K562 (cell line): ENCODE results near the gene SYNE1. TPM values are rescaled to one million over a fixed set of nuclear protein-coding genes. Genes with fewer than 3 reads are reported as not detected.

Experiments
- ATAC-seq: fragments of 200-7000 bp; cut with Tn5 transposase; 3 replicates; pipeline ENCODE4 v1.9.1; 2020; ENCODE audit warnings: moderate library complexity
- BruUV-seq: library from RNA; stranded (reverse); fragments of 400-500 nt; replicated peaks from 2 replicates; lab custom pipeline; 2021; lab: Mats Ljungman, UMichigan
- CTCF ChIA-PET: fragments of 300-600 bp; formaldehyde crosslinking; extraction: SDS; loops from one replicate; lab custom pipeline; 2021; ENCODE audit warnings: low intra/inter-chr PET ratio; lab: Yijun Ruan, JAX
- POLR2A ChIA-PET: fragments of 300-600, 350-650 bp; sonication (Branson Sonifier 250); formaldehyde crosslinking; extraction: SDS; loops from one replicate; lab custom pipeline; 2021; ENCODE audit warnings: antibody characterized with exemption, inconsistent platforms; lab: Yijun Ruan, JAX
- DNase-seq, 4 experiments: peaks; one replicate each; pipeline versions ENCODE4 v3.0.0 to v3.0.0-alpha.2; 2011 to 2018; ENCODE audit warnings: low spot score in 3 of 4, mixed read lengths in 3 of 4; ENCODE audit errors: extremely low read depth in 1 of 4
- FAIRE-seq: peaks from 2 replicates; lab custom pipeline; 2011; peaks lifted over from hg19 to GRCh38; lab: Jason Lieb, UNC
- H2AFZ ChIP-seq: 2 replicates; pipeline ENCODE4 v1.6.0; 2011; ENCODE audit warnings: low read depth, low read length, control low read depth, inconsistent platforms
- H3K27ac ChIP-seq: fragments of 200-600 bp; 3 replicates; pipeline ENCODE4 v1.8.0; 2011; ENCODE audit warnings: low read depth, mild to moderate bottlenecking, control low read depth, inconsistent platforms, low read length, moderate library complexity, mixed read lengths; ENCODE audit errors: extremely low read depth
- H3K27me3 ChIP-seq, 2 experiments: fragments of 300-600 bp in 1 of 2; 2 replicates in 1 of 2; 3 replicates in 1 of 2; pipeline versions ENCODE4 v1.6.0 to v1.8.0; 2011; ENCODE audit warnings: inconsistent platforms in 2 of 2, low read length in 2 of 2, mild to moderate bottlenecking in 1 of 2, mixed read lengths in 1 of 2, moderate library complexity in 1 of 2; ENCODE audit not compliant: control insufficient read depth in 2 of 2, insufficient read depth in 2 of 2
- H3K36me3 ChIP-seq: fragments of 300-600 bp; 3 replicates; pipeline ENCODE4 v1.8.0; 2011; ENCODE audit warnings: mild to moderate bottlenecking, low read length, inconsistent platforms; ENCODE audit not compliant: control insufficient read depth, insufficient read depth
- H3K4me1 ChIP-seq, 2 experiments: fragments of 200-600 bp in 1 of 2; replicated peaks in 1 of 2; 2 replicates in 1 of 2; 3 replicates in 1 of 2; pipeline versions ENCODE4 v1.5.1 to v1.8.0; 2011; ENCODE audit warnings: inconsistent platforms in 2 of 2, low read length in 2 of 2, mild to moderate bottlenecking in 1 of 2, mixed read lengths in 1 of 2, moderate library complexity in 1 of 2; ENCODE audit not compliant: control insufficient read depth in 2 of 2, insufficient read depth in 2 of 2
- H3K4me2 ChIP-seq: 2 replicates; pipeline ENCODE4 v1.6.1; 2011; ENCODE audit warnings: low read length, control low read depth, inconsistent platforms, mixed read lengths; ENCODE audit not compliant: insufficient read depth
- H3K4me3 ChIP-seq: fragments of 200-600 bp; sonication (generic), shearing (Covaris generic); 2 replicates; pipeline ENCODE4 v1.5.1; 2016; ENCODE audit warnings: control low read depth, inconsistent platforms
- H3K79me2 ChIP-seq: fragments of 200-600 bp; 3 replicates; pipeline ENCODE4 v1.8.0; 2011; ENCODE audit warnings: low read length, inconsistent platforms; ENCODE audit not compliant: control insufficient read depth, insufficient read depth
- H3K9ac ChIP-seq, 2 experiments: 2 replicates each; pipeline versions ENCODE4 v1.6.0 to v1.6.1; 2011; ENCODE audit warnings: low read depth in 2 of 2, low read length in 2 of 2, control low read depth in 1 of 2, inconsistent platforms in 1 of 2, mild to moderate bottlenecking in 1 of 2, mixed read lengths in 1 of 2; ENCODE audit not compliant: insufficient read depth in 1 of 2
- H3K9me1 ChIP-seq: one replicate; pipeline ENCODE4 v1.6.0; 2011; ENCODE audit warnings: inconsistent platforms, mild to moderate bottlenecking, low read length, moderate library complexity; ENCODE audit not compliant: control insufficient read depth, insufficient read depth
- H3K9me3 ChIP-seq: replicated peaks from 2 replicates; pipeline ENCODE4 v1.5.1; 2011; ENCODE audit warnings: low read depth, low read length, inconsistent platforms; ENCODE audit not compliant: control insufficient read depth, insufficient read depth
- H4K20me1 ChIP-seq: replicated peaks from 2 replicates; pipeline ENCODE4 v1.6.1; 2011; ENCODE audit warnings: low read length, inconsistent platforms, mixed read lengths; ENCODE audit not compliant: control insufficient read depth, insufficient read depth
- CBX2 ChIP-seq: fragments of 200-600 bp; sonication (generic); IDR thresholded peaks from one replicate; pipeline ENCODE4 v1.6.1; 2012; ENCODE audit warnings: mild to moderate bottlenecking, low read length, inconsistent platforms; ENCODE audit not compliant: insufficient read depth, poor library complexity, severe bottlenecking
- FOXJ3 ChIP-seq: sonication (generic); formaldehyde crosslinking; IDR thresholded peaks from 2 replicates; pipeline ENCODE4 v1.4.0; 2020; ENCODE audit warnings: mild to moderate bottlenecking, missing genetic modification reagents
- HDAC2 ChIP-seq: fragments of 450-650 bp; IDR thresholded peaks from 2 replicates; pipeline ENCODE4 v1.6.1; 2016; ENCODE audit warnings: mild to moderate bottlenecking
- LARP7 ChIP-seq: fragments of 450-650 bp; IDR thresholded peaks from 2 replicates; pipeline ENCODE4 v1.6.1; 2016
- MEIS2 ChIP-seq: fragments of 450-650 bp; IDR thresholded peaks from 2 replicates; pipeline ENCODE4 v1.6.1; 2014; ENCODE audit warnings: mild to moderate bottlenecking; ENCODE audit not compliant: partially characterized antibody
- NCOA6 ChIP-seq: fragments of 450-650 bp; IDR thresholded peaks from 2 replicates; pipeline ENCODE4 v1.6.1; 2017; ENCODE audit warnings: mild to moderate bottlenecking
- NR3C1 ChIP-seq: sonication (generic); formaldehyde crosslinking; IDR thresholded peaks from 2 replicates; pipeline ENCODE4 v1.8.1; 2022; ENCODE audit warnings: missing genetic modification reagents
- PHF21A ChIP-seq: fragments of 450-650 bp; IDR thresholded peaks from 2 replicates; pipeline ENCODE4 v1.6.1; 2017; ENCODE audit warnings: low read depth, borderline replicate concordance
- RB1 ChIP-seq: fragments of 450-650 bp; IDR thresholded peaks from 2 replicates; pipeline ENCODE4 v1.6.1; 2017; ENCODE audit warnings: low read depth, mild to moderate bottlenecking
- SNIP1 ChIP-seq: fragments of 450-650 bp; IDR thresholded peaks from 2 replicates; pipeline ENCODE4 v1.7.1; 2017; ENCODE audit warnings: low read depth, mild to moderate bottlenecking
- SUPT5H ChIP-seq: fragments of 450-650 bp; IDR thresholded peaks from 2 replicates; pipeline ENCODE4 v1.6.1; 2016
- TARDBP ChIP-seq: fragments of 450-650 bp; IDR thresholded peaks from 2 replicates; pipeline ENCODE4 v1.6.1; 2016
- THAP12 ChIP-seq: fragments of 250-450 bp; sonication (Bioruptor Pico); IDR thresholded peaks from 2 replicates; pipeline ENCODE4 v1.9.0; 2021; ENCODE audit warnings: mild to moderate bottlenecking, inconsistent platforms
- ZBTB8A ChIP-seq: fragments of 450-650 bp; IDR thresholded peaks from 2 replicates; pipeline ENCODE4 v1.6.1; 2018; ENCODE audit warnings: mild to moderate bottlenecking, moderate library complexity; ENCODE audit not compliant: partially characterized antibody
- ZKSCAN8 ChIP-seq: fragments of 200-800 bp; sonication (Bioruptor generic); IDR thresholded peaks from 2 replicates; pipeline ENCODE4 v1.6.1; 2016; ENCODE audit warnings: missing genetic modification characterization, missing compliant biosample characterization
- ZNF175 ChIP-seq: fragments of 200-800 bp; sonication (Bioruptor generic); IDR thresholded peaks from 2 replicates; pipeline ENCODE4 v1.6.1; 2016; ENCODE audit warnings: low read depth, mild to moderate bottlenecking, missing genetic modification characterization, missing compliant biosample characterization
- ZNF830 ChIP-seq: fragments of 250-450 bp; sonication (Bioruptor Pico); IDR thresholded peaks from 2 replicates; pipeline ENCODE4 v1.5.0; 2021; ENCODE audit warnings: mild to moderate bottlenecking
- WGBS: fragments of 100-300 bp; shearing (Covaris generic); methylation state at CpG from one replicate; pipeline ENCODE4 v1.1.6; 2016; ENCODE audit warnings: low coverage, mixed read lengths; ENCODE audit not compliant: insufficient coverage; ENCODE audit errors: missing lambda C conversion rate; 5-methylcytosine and 5-hydroxymethylcytosine counted together
- in situ Hi-C: fragments of 300-500 bp; cut with MboI; formaldehyde crosslinking; loops from 4 replicates; pipeline ENCODE4 v1.15.0; 2018; ENCODE audit warnings: inconsistent platforms, mixed read lengths
- intact Hi-C: fragments of 100-400 bp; cut with micrococcal nuclease; formaldehyde crosslinking; loops from 2 replicates; pipeline ENCODE4 v1.14.2; 2022
- polyA plus RNA-seq, 8 experiments: library from polyadenylated mRNA; depleted of rRNA in 4 of 8; stranded (reverse) in 5 of 8; unstranded in 3 of 8; fragments of >200 nt; fragmentation: Nextera tagmentation in 2 of 8; fragmentation: Illumina TruSeq in 1 of 8; extraction: Ambion mirVana in 2 of 8; extraction: Trizol in 1 of 8; gene quantifications; 2 replicates each; pipeline versions ENCODE4 v1.2.1 to v1.2.3, GENCODE V29; 2011 to 2014; ENCODE audit warnings: inconsistent platforms in 1 of 8, missing spikeins in 1 of 8
- total RNA-seq, 7 experiments: library from RNA; depleted of rRNA in 6 of 7; stranded (reverse); fragments of >200 nt in 6 of 7; fragmentation: Illumina TruSeq in 2 of 7; extraction: Trizol in 2 of 7; gene quantifications; 2 replicates each; pipeline versions ENCODE4 v1.2.1 to v1.2.3, GENCODE V29; 2011 to 2021; ENCODE audit warnings: low replicate concordance in 1 of 7
- TF ChIP-seq, protein P1 (sequence below): fragments of 250-450 bp; sonication (Bioruptor Pico); IDR thresholded peaks from 2 replicates; pipeline ENCODE4 v1.4.0; 2020; ENCODE audit warnings: mild to moderate bottlenecking, moderate library complexity, borderline replicate concordance

SYNE1 gene
- total and polyA plus RNA-seq, 9 of the 15 experiments (the other 6 are each of a cell fraction or from before 2014, with no cell fraction given) = under 0.01 to 0.42 (median 0.08) TPM; not detected in 1

DNA sequence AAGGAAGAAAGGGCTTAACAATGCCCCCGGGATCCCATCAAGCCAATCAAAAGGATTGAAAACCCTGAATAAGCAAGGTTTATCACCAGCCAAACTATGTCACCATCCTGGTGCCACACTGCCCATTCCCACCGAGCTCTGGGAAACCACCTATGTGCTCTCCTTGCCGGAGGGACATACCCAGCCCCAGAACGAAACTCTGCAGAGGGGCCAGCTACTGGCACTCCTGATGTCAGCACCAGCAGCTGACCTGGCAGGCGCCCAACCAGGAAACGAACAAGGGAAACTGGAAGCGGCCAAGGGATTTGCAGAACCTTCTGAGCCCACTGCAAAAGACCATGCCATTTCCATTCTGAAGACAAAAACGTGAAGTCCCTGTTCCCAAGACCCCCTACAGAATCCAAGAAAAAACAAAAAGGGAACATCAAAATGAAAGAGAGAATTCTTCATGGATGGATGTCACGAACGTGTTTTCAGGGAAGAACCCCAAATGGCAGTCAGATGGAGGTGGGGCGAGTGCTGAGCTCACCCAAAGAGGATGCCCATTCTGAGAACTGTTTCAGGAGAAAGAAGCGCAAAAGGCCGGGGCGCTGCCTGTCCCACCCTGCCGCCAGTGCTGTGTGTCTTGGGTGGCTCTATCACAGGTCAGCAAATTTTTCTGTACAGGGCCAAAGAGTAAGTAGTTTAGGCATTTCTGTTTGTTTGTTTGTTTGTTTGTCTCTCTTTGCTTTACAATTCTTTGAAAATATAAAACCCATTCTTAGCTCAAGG lies 524.5 kb downstream of the SYNE1 start:
- H3K4me1 ChIP-seq = no peaks in the 10 kb centered on the region
- no peaks in the 10 kb centered on the region for H4K20me1 ChIP-seq
- H3K4me3 ChIP-seq = no peak overlapping the region
- no peaks in the 10 kb centered on the region; the same call in 1 of the 2 replicates for H3K9me3 ChIP-seq
- ChIA-PET CTCF (no interaction called here), POLR2A (interaction anchor here (0.6 kb wide), 1 partner anchor 26 kb away, joined by 4 read pairs; no protein-coding TSS in a partner anchor)
- no peak overlapping the region for H3K27ac ChIP-seq
- intact Hi-C loops = no loop called here
- in situ Hi-C loops = no loop called here
- no peak for ATAC-seq
- DNase-seq = no peak
- 0% methylated on average over 15 of the region's 15 CpGs for WGBS
- no peak overlapping the region for H3K4me2 ChIP-seq
- no peaks in the 10 kb centered on the region for H3K36me3 ChIP-seq
- no TSS peak for BruUV-seq
- H3K9ac ChIP-seq = no peak overlapping the region
- H3K27me3 ChIP-seq = peaks cover 7 to 17% of the 10 kb centered on the region in 2 experiments; a peak in 4 of 5 replicates
- H3K79me2 ChIP-seq = no peaks in the 10 kb centered on the region
- no peak for FAIRE-seq
- H3K9me1 ChIP-seq = no peaks in the 10 kb centered on the region
- no peak overlapping the region for H2AFZ ChIP-seq
- TF ChIP-seq RB1 (no peak), ZKSCAN8 (CRISPR knock-in tag) (no peak), PHF21A (no peak), ZNF830 (CRISPR knock-in tag) (no peak), ZBTB8A (no peak), HDAC2 (no peak), NCOA6 (no peak), CBX2 (no peak), LARP7 (no peak), THAP12 (CRISPR knock-in tag) (no peak), ZNF175 (CRISPR knock-in tag) (no peak), MEIS2 (no peak), NR3C1 (CRISPR knock-in tag) (no peak), FOXJ3 (CRISPR knock-in tag) (no peak), SNIP1 (no peak), SUPT5H (no peak), TARDBP (no peak)
- TF ChIP-seq, protein P1, sequence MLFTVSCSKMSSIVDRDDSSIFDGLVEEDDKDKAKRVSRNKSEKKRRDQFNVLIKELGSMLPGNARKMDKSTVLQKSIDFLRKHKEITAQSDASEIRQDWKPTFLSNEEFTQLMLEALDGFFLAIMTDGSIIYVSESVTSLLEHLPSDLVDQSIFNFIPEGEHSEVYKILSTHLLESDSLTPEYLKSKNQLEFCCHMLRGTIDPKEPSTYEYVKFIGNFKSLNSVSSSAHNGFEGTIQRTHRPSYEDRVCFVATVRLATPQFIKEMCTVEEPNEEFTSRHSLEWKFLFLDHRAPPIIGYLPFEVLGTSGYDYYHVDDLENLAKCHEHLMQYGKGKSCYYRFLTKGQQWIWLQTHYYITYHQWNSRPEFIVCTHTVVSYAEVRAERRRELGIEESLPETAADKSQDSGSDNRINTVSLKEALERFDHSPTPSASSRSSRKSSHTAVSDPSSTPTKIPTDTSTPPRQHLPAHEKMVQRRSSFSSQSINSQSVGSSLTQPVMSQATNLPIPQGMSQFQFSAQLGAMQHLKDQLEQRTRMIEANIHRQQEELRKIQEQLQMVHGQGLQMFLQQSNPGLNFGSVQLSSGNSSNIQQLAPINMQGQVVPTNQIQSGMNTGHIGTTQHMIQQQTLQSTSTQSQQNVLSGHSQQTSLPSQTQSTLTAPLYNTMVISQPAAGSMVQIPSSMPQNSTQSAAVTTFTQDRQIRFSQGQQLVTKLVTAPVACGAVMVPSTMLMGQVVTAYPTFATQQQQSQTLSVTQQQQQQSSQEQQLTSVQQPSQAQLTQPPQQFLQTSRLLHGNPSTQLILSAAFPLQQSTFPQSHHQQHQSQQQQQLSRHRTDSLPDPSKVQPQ (CRISPR knock-in tag) = no peak
